AG10803 (cell line): Measurements from ENCODE around the gene ZNF664.

ENCODE experiments used
- DNase-seq: peaks from one replicate; pipeline ENCODE4 v3.0.0; 2010; ENCODE audit warnings: low read depth
- H3K4me3 ChIP-seq: 2 replicates; pipeline ENCODE4 v1.5.1; 2011; ENCODE audit warnings: mild to moderate bottlenecking, low read length, control low read depth
- CTCF ChIP-seq: conservative IDR thresholded peaks from 2 replicates; pipeline ENCODE4 v1.5.1; 2011; ENCODE audit warnings: mild to moderate bottlenecking, low read length, control low read depth, inconsistent platforms

Gene ZNF664

GRCh38 chr12:123960029-123960735, 12.8 kb upstream of the ZNF664 start:
- H3K4me3 ChIP-seq: no peak overlapping the region
- TF ChIP-seq CTCF: no peak
- DNase-seq: no peak

GRCh38 chr12:123960856-123961255, 12.2 kb upstream of the ZNF664 start:
- DNase-seq: no peak
- no peak for TF ChIP-seq CTCF
- no peak overlapping the region for H3K4me3 ChIP-seq

GRCh38 chr12:123961585-123962345, 11.2 kb upstream of the ZNF664 start:
- DNase-seq: no peak
- TF ChIP-seq CTCF: no peak
- no peak overlapping the region for H3K4me3 ChIP-seq

GRCh38 chr12:123962513-123962912, 10.5 kb upstream of the ZNF664 start:
- H3K4me3 ChIP-seq: no peak overlapping the region
- DNase-seq: no peak
- TF ChIP-seq CTCF: no peak

- DNase-seq: no peak
- no peak for TF ChIP-seq CTCF
- no peak overlapping the region for H3K4me3 ChIP-seq
These were observed 9.2 kb upstream of the ZNF664 start for GRCh38 chr12:123963821-123964220.

GRCh38 chr12:123965382-123965781, 7.6 kb upstream of the ZNF664 start:
- no peak for DNase-seq
- TF ChIP-seq CTCF: no peak
- H3K4me3 ChIP-seq: no peak overlapping the region

- peak; percentile 77 for DNase-seq
- no peak for TF ChIP-seq CTCF
- no peak overlapping the region for H3K4me3 ChIP-seq
These were observed 6.4 kb upstream of the ZNF664 start for GRCh38 chr12:123966596-123966995.
